DMS114 treated with DMSO at 0.1 percent for 48 hours (cell line): ENCODE data around the gene CAPN9.

ENCODE experiments used
- DNase-seq: peaks from one replicate; lab custom pipeline; 2025; ENCODE audit not compliant: unreplicated experiment; lab: John Stamatoyannopoulos, UW

The CAPN9 gene

DNA sequence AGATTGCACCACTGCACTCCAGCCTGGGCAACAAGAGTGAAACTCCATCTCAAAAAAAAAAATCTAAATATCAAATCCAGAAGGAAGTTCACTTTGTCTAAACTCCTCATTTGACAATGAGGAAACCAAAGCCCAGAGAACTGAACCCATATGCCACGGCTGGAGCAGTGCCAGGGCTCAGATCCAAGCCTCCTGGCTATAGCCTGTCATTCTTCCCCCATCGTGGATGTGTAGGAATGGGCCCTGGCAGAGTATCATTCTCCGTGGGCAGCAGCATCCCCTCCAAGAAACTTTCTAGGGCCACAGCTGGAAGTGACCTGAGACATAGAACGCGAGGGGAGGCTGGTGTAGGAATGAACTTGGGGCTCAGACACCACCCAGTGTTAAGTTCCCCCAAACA is 47.2 kb downstream of the CAPN9 start:
- no peak for DNase-seq

DNA sequence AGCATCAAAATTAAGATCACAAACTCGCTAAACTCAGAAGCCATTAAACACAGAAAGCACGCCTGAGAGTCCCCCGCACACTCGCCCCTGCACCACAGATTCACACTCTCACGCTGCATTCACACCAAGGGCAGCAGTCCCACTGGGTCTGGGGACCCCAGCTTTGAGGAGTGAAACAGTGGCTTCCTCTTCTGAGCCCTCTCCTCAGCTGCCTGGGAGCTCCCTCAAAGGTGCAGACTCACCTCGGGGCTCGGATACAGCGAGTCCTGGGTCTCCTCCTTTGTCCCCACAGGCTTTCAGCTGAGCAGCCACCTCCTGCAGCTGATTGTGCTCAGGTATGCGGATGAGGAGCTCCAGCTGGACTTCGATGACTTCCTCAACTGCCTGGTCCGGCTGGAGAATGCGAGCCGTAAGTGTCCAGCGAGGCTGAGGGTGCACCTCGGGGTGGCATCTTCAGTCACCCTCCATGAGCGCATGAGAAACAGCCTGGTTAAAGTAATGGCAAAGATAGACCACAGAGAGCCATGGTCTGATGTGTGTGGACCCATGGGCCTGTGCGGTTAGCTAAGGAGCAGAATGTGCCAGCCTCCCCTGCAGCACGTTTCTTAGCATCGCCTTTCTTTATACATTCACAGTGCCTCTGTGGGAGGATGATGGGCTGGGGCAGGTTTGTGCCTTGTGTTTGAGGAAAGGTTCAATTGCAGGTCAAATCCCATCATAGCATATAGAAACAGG is 47.9 kb downstream of the CAPN9 start:
- no peak for DNase-seq

DNA sequence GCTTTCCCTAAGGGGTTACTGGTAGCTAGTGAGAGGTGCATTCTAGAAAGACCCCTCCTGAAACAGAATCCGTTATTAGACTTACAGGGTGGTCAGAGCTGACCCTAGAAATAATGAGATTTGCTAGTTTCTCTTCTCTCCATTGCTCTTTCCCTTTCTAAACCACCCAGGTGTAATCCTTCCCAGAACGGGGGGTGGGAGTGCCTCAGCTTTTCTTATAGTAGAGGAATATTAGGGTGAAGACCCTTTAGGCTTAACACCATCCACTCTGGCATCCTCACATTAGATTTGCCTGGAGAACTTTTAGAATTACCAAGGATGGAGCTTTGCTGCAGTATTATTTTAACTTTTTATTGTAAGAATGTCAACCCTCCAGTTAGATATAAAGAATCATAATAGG is 49.4 kb downstream of the CAPN9 start:
- DNase-seq: no peak

DNA sequence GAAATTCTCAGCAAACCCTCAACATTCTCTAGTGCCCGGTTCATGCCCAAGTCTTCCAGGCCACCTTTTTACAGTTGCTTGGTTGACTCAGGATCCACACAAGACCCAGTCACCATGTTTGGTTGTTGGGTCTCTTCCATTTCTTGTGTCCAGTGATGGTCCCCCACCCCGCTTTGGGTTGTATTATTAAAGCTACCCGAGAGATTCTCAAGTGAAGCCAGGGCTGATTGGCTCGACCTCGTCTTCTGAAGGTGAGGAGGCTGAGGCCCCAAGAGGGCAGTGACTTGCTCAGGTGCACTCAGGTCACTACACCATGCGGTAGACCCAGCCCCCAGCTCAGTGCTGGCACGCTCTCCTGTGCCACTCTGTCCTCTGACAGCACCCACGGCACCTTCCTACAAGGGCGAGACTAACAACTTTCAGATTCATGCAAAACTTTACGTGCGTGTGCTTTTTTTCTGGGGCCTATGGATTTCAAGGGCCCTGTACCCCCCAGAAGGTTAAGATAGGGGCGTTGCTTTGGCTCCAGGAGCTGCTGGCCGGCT is 50.3 kb downstream of the CAPN9 start:
- DNase-seq: no peak

DNA sequence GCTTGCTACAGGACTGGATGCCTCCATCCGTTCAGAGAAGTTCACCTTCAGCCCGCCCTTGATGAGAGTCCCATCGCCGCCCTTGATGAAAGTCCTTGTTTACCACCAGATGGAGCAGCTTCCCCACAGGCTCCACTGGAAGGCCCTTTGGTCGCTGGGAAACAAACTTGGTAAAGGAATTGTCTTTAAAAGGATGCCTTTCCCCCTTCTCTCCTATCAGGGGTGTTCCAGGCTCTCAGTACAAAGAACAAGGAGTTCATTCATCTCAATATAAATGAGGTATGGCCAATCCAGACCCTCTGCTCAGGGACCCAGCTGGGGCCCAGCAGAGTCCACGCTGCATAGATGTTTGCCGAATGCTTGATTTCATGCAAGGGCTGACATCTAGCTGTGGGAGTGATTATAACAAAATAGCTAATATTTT is 50.8 kb downstream of the CAPN9 start:
- DNase-seq: peak; percentile 60

DNA sequence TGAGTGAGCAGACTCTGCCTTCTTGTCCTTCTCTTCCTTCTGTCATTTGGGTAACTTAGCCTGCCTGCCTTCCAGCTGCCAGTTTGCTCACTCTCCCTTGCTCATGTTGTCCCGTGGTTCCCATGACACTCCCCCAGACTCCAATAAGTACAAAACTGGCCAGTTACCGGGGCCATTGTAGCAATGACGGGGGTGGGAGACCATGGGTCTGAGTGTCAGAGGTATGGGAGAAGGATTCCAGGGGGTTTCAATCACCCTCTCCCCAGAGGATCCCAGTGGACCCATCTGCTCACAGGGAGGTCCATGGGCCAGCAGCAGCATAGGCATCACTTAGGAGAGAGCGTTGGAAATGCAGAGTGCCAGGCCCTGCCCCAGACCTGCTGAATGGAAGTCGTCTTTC is 51.3 kb downstream of the CAPN9 start:
- DNase-seq: no peak

DNA sequence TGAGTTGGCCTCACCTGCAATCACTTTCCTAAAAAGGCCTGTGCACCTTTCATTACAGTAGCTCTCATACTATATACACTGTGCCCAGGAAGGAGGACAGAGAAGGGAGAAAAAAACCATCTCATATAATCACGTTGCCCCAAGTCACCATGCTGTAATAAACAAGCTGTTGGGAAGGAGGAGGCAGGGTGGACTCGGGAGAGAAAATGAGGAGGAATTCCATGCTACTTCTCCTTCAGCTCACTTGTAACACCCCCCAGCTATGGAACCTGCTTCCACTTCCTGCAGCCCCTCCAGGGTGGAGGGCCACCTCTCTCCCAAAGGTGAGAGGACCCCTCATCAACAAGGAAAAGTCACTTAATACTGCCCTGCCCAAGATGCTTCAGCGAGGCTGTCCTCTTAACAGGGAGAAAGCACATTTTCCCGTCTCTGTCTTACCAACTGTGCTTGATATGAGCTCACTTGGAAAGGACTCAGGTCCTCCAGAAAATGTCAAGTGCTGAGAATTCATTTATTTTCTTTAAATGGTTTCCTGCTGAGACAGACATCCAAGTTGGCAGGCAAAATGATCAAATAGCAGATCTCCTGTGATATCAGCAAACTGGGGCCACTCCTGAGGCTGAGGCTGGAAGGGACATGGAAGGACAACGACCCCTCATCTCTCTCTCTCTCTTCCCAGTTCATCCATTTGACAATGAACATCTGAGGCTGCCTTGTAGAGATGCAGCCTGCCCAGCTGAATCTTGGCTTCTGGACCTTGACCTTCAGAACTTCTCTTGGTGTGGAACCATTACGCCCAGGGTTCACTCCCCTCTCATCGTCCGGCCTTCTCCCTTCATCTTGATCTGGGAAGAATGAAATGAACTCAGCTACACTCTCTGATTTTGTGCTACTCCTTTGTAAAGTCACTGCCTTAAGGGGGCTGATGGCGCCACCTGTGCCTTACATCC is 54.0 kb downstream of the CAPN9 start:
- DNase-seq: no peak

DNA sequence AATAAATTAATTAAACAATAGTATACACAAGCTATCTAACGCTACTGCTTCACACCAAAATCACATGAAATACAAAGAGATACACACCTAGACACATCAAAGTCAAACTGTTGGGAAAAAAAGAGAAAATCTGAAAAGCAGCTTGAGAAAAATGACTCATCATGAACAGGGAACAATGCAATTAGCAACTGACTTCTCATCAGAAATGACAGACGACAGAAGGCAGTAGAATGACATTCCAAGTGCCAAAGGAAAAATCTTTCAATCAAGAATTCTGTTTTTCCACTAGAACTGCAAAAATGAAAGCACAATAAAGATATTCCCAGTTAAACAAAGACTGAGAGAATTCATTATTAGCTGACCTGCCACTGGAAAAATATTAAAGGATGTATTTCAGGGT is 57.2 kb downstream of the CAPN9 start:
- DNase-seq: no peak

DNA sequence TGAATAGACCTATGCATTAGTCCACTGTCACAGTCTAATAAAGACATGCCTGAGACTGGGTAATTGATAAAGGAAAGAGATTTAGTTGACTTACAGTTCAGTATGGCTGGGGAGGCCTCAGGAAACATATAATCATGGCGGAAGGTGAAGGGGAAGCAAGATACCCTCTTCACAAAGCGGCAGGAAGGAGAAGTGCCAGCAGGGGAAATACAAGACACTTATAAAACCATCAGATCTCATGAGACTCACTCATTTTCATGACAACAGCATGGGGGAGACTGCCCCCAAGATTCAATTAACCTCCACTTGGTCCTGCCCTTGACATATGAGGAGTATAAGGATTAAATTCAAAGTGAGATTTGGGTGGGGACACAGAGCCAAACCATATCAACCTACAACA is 59.4 kb downstream of the CAPN9 start:
- no peak for DNase-seq

DNA sequence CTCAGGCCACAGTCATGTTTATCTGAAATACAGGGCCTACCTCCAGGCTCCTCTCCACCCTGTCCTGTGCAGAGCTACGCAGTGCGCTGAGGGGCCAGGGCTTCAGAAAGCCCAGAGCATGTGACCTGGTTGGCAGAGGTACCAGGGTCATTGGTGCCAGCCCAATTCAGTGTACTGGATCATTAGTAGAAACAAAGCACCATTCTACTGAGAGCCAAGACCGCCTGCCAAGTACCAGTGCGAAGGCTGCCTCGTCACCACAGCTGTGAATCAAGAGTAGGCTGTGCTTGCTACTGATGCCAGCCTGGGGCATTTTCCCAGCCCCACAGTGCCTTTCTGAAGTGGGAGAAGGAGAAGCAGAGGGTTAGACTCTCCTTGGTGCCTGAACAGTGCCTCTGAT is 59.8 kb downstream of the CAPN9 start:
- no peak for DNase-seq

DNA sequence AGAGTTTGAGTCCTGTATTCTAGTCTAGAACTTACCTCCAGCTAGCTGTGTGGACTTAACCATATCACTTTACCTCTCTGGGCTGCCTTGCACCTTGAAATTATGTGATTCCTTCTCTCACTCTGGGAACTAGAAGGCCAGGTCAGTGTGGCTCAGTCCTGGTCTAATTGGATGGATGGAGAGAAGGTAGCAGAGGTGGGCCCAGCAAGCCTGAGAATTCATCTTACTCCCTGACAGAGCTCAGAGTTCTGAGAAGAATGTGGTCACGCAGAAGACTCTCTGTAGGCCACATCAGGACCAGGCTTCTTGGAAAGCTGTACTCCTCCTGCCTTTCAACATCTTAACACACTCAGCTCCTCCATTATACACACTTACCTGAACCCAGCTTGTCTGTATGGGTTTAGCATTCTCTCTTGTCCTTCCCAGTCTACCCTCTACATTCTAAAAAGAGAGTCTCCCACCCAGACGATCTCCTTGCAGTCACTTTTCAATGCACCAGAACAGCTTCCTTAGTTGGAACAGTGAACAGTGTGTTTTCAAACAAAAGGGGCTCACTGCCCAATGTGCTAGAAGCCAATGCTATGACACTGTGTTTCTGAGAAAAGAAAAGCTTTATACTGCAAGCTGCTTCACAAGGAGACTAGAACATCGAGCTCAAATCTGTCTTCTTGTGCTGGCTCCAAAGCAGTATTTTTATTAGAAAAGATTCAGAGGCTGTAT is 60.5 kb downstream of the CAPN9 start:
- DNase-seq: no peak

DNA sequence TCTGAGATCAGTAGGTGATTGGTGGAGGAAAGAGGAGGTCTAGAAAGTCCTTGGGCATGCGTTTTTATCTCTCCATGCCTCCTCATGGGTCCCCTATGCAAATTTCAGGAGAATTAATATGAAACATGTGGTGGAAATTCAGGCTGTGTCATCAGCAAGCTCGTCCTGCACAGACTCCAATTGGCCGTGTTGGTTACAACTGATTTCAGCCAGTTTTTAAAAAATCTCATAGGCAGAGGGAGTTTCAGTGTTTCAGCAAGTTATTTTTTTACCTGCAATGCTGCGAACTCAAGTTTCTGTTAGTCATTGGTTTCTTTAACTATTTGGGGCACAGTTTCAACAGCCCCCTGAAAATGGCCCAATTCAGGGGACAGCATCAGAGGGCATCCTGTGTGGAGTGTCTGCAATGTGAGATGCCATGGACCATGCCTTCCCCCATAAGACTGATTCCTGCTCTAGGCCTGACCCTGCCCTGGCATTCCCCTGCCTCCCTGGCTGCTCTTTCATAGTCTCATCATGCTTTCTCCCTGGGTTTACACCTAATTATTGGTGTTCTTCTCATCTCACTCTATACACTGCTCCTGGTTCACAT is 61.2 kb downstream of the CAPN9 start:
- DNase-seq: no peak

DNA sequence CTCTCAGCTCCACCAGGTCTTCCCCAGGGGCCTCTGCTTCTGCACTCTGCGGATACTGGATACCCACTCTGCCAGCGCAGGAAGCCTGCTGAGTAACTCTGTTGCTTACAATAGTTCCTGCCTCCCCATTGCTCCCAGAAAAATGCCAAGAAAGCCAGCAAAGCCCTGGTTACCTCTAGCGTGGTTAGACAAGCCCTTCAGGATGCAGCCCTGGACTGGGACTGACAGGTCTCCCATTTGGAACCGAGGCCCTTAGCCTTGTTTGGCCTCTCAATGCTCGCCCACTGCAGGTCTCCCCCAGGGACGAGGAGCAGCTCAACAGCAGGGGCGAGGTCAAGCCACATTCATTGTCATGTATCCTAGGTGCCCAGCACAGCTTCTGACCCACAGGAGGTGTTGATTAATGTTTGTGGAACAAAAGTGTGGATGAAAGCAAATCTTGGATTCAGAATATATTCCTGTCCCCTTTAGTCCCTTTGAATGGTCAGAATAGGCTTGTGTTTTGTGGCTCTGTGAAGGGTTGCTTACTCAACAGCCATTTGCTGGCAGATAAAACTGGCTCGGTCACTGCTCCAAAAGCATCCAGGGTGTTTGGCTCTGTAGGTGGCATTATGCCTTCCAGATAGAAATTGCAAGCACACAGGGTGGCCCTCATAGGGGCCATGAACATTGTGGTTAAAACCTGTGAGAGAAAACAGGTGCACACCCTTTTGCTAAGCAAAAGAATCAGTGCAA is 62.2 kb downstream of the CAPN9 start:
- no peak for DNase-seq

DNA sequence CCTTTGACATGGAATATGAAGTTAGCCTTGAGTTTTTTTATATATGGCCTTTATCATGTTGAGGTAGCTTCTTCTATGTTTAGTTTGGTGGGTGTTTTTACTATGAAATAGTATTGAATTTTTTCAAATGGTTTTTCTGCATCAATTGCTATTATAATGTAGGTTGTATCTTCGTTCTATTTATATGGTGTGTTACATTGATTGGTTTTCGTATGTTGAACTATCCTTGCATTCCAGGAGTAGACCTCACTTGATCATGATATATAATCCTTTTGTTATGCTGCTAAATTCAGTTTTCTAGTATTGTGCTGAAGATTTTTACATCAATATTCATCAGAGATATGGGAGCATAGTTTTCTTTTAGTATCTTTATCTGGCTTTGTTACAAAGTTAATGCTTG is 65.4 kb downstream of the CAPN9 start:
- DNase-seq: no peak

DNA sequence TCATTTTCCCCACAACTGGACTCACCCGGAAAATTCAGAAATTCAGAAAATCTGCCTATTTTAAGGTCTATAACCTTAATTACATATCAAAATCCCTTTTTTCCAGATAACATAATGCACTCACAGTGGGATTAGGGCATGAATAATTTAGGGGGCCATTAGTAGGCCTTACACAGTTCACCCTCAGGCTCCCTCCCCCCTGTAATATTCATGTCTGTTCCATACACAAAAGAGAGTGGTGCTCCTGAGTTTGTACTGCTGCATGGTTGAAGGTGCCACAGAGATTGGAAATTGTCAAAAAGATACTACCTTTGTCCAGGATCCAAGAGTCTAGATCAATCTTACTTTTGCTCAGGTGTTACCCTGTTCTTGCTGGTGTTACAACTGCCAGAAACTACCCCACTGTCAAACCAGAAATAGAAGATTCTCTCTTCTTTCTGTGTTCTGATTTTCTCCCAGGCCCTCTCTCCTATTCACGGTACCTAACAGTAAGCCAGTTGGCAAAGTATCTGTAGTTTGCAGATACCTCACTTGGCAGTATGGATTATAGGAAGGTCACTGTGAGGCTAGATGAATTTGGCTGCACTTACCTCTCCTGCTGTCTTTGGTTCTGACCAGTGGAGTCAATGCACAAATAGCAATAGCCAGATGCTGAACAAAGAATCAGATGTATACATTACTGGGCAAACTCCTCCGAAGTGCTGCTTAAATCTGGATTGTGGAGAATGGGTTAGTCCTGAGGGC is 67.9 kb downstream of the CAPN9 start:
- no peak for DNase-seq

DNA sequence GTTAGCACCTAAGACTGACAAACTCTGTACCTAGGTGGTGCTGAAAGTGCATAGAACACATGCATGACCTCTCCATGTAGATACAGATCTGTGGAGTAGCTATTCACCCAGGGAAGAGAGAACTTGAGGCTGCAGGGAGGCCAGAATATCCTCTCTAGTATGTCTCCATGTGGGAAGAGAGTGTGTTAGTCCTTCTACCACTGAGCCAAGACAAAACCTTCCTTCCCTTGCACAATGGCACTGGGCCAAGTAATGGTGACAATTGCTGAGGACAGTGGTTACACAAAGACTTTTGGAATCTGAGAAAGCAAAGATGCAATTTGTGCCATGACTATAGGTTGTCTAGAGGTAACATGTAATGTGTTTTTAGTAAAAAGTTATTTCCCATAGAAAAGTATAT is 68.8 kb downstream of the CAPN9 start:
- no peak for DNase-seq

DNA sequence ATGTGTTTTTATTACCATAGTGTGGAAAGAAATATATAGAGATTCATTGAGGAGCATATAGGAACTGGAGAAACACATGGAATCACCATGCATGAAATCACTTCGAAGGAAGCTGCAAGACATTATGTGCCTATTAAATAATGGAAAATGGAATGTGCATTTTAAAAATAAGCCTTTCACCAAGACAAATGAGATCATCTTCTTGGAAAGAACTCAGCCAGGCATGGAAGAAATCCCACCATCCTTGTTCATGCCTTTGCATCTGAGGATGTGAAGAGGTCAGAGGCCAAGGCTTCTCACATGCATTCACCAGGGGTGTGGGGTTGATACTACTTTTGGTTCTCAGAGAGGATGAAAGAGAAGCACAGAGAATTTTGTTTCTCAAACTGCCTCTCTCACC is 71.2 kb downstream of the CAPN9 start:
- DNase-seq: no peak

DNA sequence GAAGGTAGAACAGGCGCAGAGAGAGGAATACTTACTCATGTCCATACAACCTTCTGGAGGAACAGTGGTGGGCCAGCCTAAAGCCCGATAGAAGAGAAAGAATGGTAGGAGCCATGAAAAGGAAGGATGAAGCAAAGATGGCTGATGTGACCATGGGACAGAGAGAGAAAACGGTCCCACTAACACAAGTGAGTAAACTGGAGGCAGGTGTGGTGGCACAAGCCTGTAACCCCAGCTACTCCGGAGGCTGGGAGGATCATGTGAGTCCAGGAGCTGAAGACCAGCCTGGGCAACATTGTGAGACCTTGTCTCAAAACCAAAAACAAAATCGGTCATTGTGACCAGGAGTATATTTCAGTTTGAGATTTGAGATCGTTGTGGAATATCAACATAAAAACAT is 71.7 kb downstream of the CAPN9 start:
- no peak for DNase-seq

DNA sequence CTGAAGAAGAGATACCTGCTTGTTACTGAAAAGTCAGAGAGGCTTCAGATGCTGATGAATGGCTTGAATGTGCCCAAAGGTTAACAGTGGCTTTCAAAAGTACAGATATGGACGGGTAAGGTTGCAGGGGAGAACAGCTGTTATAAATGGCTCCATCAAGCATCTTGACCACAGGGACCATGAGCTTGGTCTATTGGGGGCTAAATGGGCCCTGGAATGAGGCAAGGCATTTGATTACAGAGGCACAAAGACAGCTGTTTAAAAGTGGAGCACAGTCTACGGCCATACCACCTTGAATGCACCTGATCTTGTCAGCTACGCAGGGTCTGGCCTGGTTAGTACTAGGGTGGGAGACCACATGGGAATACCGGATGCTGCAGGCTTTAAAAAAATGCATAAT is 72.8 kb downstream of the CAPN9 start:
- no peak for DNase-seq

DNA sequence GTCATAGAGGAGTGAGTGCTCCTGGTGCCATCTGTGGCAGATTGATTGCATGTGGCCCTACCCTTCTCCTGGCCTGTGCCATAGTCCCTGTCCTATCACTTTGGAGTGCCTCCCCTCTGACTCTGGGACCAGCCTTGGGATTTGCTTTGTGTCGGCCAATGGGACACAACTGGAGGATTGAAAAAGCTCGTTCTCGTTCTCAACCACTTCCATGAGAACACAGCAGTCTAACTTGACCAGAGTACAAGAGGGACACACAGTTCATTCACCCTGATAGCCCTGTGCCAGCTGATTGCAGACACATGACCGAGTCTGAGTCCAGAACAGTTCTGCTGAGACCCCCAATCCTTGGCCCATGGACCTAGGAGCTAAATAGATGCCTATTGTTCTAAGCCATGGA is 73.4 kb downstream of the CAPN9 start:
- DNase-seq: no peak
